HK-2 (cell line): Measurements from ENCODE around the gene HOXA11.

Experiments
- DNase-seq: peaks from one replicate; pipeline ENCODE4 v3.0.0-alpha.2; 2018; ENCODE audit not compliant: unreplicated experiment

Gene HOXA11

GRCh38 chr7:27180431-27181420 lies 4.3 kb downstream of the HOXA11 start:
- no peak for DNase-seq

GRCh38 chr7:27179503-27180430 lies 5.3 kb downstream of the HOXA11 start:
- peak; percentile 90 for DNase-seq

- DNase-seq: no peak
These were observed 6.0 kb downstream of the HOXA11 start for GRCh38 chr7:27179030-27179429.

- DNase-seq: no peak
These were observed 6.7 kb downstream of the HOXA11 start for GRCh38 chr7:27178366-27178765.

GRCh38 chr7:27177795-27178320 lies 7.2 kb downstream of the HOXA11 start:
- DNase-seq: no peak

GRCh38 chr7:27176962-27177794 lies 7.9 kb downstream of the HOXA11 start:
- DNase-seq: no peak

- no peak for DNase-seq
These were observed 8.5 kb downstream of the HOXA11 start for GRCh38 chr7:27176524-27176845.

GRCh38 chr7:27175626-27176523 lies 9.2 kb downstream of the HOXA11 start:
- no peak for DNase-seq

- no peak for DNase-seq
These were observed 10.0 kb downstream of the HOXA11 start for GRCh38 chr7:27174874-27175625.

GRCh38 chr7:27173956-27174873 lies 10.8 kb downstream of the HOXA11 start, which contains the start of gene HOXA10:
TSS of gene HOXA10 (minus strand) at chr7:27174320. CDS start at chr7:27174306, 14 bp downstream.
- no peak for DNase-seq

- peak; percentile 58 for DNase-seq
These were observed 11.5 kb downstream of the HOXA11 start for GRCh38 chr7:27173511-27173955.

- DNase-seq: peak; percentile 77
These were observed 12.1 kb downstream of the HOXA11 start for GRCh38 chr7:27172823-27173510.

- peak; percentile 53 for DNase-seq
These were observed 12.7 kb downstream of the HOXA11 start for GRCh38 chr7:27172315-27172774.

- peak; percentile 59 for DNase-seq
These were observed 13.3 kb downstream of the HOXA11 start for GRCh38 chr7:27171637-27172314.

GRCh38 chr7:27171325-27171636 lies 13.8 kb downstream of the HOXA11 start:
- peak; percentile 68 for DNase-seq

- DNase-seq: no peak
These were observed 14.4 kb downstream of the HOXA11 start for GRCh38 chr7:27170426-27171324.
